SK-N-SH treated with all-trans-retinoic acid at 6 μM for 48 hours (cell line): ENCODE results near the gene SYNE2.

Source experiments
- ATAC-seq: fragments of 200-7000 bp; cut with Tn5 transposase; 3 replicates; pipeline ENCODE4 v1.9.1; 2020; ENCODE audit warnings: mild to moderate bottlenecking, moderate library complexity
- ARNTL ChIP-seq: fragments of 450-650 bp; formaldehyde crosslinking; IDR thresholded peaks from 2 replicates; pipeline ENCODE4 v1.5.0; 2020; ENCODE audit warnings: low read depth, mild to moderate bottlenecking, moderate library complexity, borderline replicate concordance
- BACH2 ChIP-seq: fragments of 250-450 bp; sonication (Bioruptor Pico); IDR thresholded peaks from 2 replicates; pipeline ENCODE4 v1.9.0; 2021; ENCODE audit warnings: mild to moderate bottlenecking, borderline replicate concordance
- ESRRG ChIP-seq: fragments of 250-450 bp; sonication (Bioruptor Pico); IDR thresholded peaks from 2 replicates; pipeline ENCODE4 v1.6.1; 2021; ENCODE audit warnings: mild to moderate bottlenecking
- GLIS3 ChIP-seq: fragments of 250-450 bp; sonication (Bioruptor Pico); IDR thresholded peaks from 2 replicates; pipeline ENCODE4 v1.5.0; 2020; ENCODE audit warnings: mild to moderate bottlenecking, moderate library complexity
- ISL1 ChIP-seq: fragments of 250-450 bp; sonication (Bioruptor Pico); IDR thresholded peaks from 2 replicates; pipeline ENCODE4 v2.1.2; 2022; ENCODE audit warnings: mild to moderate bottlenecking, moderate library complexity
- OSR1 ChIP-seq: fragments of 250-450 bp; sonication (Bioruptor Pico); IDR thresholded peaks from 2 replicates; pipeline ENCODE4 v1.8.0; 2022; ENCODE audit warnings: moderate library complexity, mild to moderate bottlenecking, inconsistent platforms
- PPARA ChIP-seq: fragments of 250-450 bp; sonication (Bioruptor Pico); IDR thresholded peaks from 2 replicates; pipeline ENCODE4 v1.5.0; 2020; ENCODE audit warnings: mild to moderate bottlenecking, borderline replicate concordance
- RARB ChIP-seq: fragments of 250-450 bp; sonication (Bioruptor Pico); IDR thresholded peaks from 2 replicates; pipeline ENCODE4 v1.8.0; 2021; ENCODE audit warnings: mild to moderate bottlenecking, moderate library complexity
- SNAI2 ChIP-seq: fragments of 250-450 bp; sonication (Bioruptor Pico); IDR thresholded peaks from 2 replicates; pipeline ENCODE4 v1.5.0; 2020; ENCODE audit warnings: mild to moderate bottlenecking, moderate library complexity
- TCF4 ChIP-seq: fragments of 250-450 bp; sonication (Bioruptor Pico); IDR thresholded peaks from 2 replicates; pipeline ENCODE4 v1.8.0; 2021; ENCODE audit warnings: mild to moderate bottlenecking, moderate library complexity, borderline replicate concordance
- TOX ChIP-seq: fragments of 250-450 bp; sonication (Bioruptor Pico); IDR thresholded peaks from 2 replicates; pipeline ENCODE4 v1.8.0; 2021; ENCODE audit warnings: mild to moderate bottlenecking, moderate library complexity, borderline replicate concordance
- ZFP3 ChIP-seq: fragments of 250-450 bp; sonication (Bioruptor Pico); IDR thresholded peaks from 2 replicates; pipeline ENCODE4 v1.5.0; 2020; ENCODE audit warnings: mild to moderate bottlenecking, moderate library complexity
- ZFP30 ChIP-seq: fragments of 450-650 bp; formaldehyde crosslinking; IDR thresholded peaks from 2 replicates; pipeline ENCODE4 v1.5.0; 2022; ENCODE audit warnings: mild to moderate bottlenecking, moderate library complexity
- ZNF565 ChIP-seq: fragments of 450-650 bp; formaldehyde crosslinking; conservative IDR thresholded peaks from 2 replicates; pipeline ENCODE4 v1.5.0; 2020; ENCODE audit warnings: low read depth, mild to moderate bottlenecking, moderate library complexity
- ZNF8 ChIP-seq: fragments of 450-650 bp; formaldehyde crosslinking; IDR thresholded peaks from 2 replicates; pipeline ENCODE4 v1.5.0; 2020; ENCODE audit warnings: mild to moderate bottlenecking, moderate library complexity
- TF ChIP-seq, protein P1 (sequence below): fragments of 250-450 bp; sonication (Bioruptor Pico); IDR thresholded peaks from 2 replicates; pipeline ENCODE4 v1.5.1; 2020; ENCODE audit warnings: low read depth, mild to moderate bottlenecking, moderate library complexity
- TF ChIP-seq, protein P2 (sequence below): fragments of 250-450 bp; sonication (Bioruptor Pico); IDR thresholded peaks from 2 replicates; pipeline ENCODE4 v1.8.0; 2021; ENCODE audit warnings: low read depth, mild to moderate bottlenecking, moderate library complexity, borderline replicate concordance
- TF ChIP-seq, protein P3 (sequence below): fragments of 250-450 bp; sonication (Bioruptor Pico); IDR thresholded peaks from 2 replicates; pipeline ENCODE4 v1.5.1; 2021; ENCODE audit warnings: mild to moderate bottlenecking, moderate library complexity
- TF ChIP-seq, protein P4 (sequence below): fragments of 250-450 bp; sonication (Bioruptor Pico); IDR thresholded peaks from 2 replicates; pipeline ENCODE4 v1.5.0; 2020; ENCODE audit warnings: mild to moderate bottlenecking, moderate library complexity
- TF ChIP-seq, protein P5 (sequence below): fragments of 250-450 bp; sonication (Bioruptor Pico); IDR thresholded peaks from 2 replicates; pipeline ENCODE4 v1.8.0; 2020; ENCODE audit warnings: mild to moderate bottlenecking, moderate library complexity, borderline replicate concordance

The SYNE2 gene

DNA sequence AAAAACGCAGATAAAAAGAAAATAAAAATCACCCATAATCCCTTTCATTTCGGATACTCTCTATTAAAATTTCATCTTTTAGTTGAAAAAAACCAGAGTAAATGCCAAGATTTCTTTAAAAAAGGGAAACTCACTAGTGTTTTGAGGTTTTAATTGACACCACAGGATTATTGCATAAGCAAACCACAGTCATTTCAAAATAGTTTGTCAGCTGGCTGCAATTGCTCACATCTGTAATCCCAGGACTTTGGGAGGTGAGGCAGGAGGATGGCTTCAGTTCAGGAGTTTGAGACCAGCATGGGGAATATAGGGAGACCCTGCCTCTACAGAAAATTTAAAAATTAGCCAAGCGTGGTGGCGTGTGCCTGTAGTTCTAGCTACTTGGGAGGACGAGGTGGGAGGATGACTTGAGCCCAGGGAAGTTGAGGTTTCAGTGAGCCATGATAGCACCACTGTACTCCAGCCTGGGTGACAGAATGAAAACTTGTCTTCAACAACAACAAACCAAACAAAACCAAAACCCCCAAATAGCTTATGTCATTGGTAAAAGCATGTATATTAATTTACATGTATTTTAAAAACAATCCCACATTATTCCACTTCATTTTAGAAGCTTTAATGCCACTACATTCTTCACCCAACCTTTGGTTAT lies 48.8 kb downstream of the SYNE2 start:
- TF ChIP-seq RARB = no peak
- TF ChIP-seq ZFP3 (CRISPR knock-in tag) = no peak
- no peak for TF ChIP-seq ZFP30 (CRISPR knock-in tag)
- TF ChIP-seq, protein P1, sequence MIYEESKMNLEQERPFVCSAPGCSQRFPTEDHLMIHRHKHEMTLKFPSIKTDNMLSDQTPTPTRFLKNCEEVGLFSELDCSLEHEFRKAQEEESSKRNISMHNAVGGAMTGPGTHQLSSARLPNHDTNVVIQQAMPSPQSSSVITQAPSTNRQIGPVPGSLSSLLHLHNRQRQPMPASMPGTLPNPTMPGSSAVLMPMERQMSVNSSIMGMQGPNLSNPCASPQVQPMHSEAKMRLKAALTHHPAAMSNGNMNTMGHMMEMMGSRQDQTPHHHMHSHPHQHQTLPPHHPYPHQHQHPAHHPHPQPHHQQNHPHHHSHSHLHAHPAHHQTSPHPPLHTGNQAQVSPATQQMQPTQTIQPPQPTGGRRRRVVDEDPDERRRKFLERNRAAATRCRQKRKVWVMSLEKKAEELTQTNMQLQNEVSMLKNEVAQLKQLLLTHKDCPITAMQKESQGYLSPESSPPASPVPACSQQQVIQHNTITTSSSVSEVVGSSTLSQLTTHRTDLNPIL (CRISPR knock-in tag) = no peak
- TF ChIP-seq ARNTL (CRISPR knock-in tag) = no peak
- TF ChIP-seq TCF4 (CRISPR knock-in tag) = no peak
- no peak for TF ChIP-seq TOX (CRISPR knock-in tag)
- TF ChIP-seq GLIS3 (CRISPR knock-in tag) = no peak
- TF ChIP-seq, protein P2, sequence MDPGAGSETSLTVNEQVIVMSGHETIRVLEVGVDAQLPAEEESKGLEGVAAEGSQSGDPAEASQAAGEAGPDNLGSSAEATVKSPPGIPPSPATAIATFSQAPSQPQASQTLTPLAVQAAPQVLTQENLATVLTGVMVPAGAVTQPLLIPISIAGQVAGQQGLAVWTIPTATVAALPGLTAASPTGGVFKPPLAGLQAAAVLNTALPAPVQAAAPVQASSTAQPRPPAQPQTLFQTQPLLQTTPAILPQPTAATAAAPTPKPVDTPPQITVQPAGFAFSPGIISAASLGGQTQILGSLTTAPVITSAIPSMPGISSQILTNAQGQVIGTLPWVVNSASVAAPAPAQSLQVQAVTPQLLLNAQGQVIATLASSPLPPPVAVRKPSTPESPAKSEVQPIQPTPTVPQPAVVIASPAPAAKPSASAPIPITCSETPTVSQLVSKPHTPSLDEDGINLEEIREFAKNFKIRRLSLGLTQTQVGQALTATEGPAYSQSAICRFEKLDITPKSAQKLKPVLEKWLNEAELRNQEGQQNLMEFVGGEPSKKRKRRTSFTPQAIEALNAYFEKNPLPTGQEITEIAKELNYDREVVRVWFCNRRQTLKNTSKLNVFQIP = no peak
- TF ChIP-seq, protein P3, sequence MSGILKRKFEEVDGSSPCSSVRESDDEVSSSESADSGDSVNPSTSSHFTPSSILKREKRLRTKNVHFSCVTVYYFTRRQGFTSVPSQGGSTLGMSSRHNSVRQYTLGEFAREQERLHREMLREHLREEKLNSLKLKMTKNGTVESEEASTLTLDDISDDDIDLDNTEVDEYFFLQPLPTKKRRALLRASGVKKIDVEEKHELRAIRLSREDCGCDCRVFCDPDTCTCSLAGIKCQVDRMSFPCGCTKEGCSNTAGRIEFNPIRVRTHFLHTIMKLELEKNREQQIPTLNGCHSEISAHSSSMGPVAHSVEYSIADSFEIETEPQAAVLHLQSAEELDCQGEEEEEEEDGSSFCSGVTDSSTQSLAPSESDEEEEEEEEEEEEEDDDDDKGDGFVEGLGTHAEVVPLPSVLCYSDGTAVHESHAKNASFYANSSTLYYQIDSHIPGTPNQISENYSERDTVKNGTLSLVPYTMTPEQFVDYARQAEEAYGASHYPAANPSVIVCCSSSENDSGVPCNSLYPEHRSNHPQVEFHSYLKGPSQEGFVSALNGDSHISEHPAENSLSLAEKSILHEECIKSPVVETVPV (CRISPR knock-in tag) = no peak
- TF ChIP-seq, all 23 proteins: peak for 0
- ATAC-seq = no peak

DNA sequence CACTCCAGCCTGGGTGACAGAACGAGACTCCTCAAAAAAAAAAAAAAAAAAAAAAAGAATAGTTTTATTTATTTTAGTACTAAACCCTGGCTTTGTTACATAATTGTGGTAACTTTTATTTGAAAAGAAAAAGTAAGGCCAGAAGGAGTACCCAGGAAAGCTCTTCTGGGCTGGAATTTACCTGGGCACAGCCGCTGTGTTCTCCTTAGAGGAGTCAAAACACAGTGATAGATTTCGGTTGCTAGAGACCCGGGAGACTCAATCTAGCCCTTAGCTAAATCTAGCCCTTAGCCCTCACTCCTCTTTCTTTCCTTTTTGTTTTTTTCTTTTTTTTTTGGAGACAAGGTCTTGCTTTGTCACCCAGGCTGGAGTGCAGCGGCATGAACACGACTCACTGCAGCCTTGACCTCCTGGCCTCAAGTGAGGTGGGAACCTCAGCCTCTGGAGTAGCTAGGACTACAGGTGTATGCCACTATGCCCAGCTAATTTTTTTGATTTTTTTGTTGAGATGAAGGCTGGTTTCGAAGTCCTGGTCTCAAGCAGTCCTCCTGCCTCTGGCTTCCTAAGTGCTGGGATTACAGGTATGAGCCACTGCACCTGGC lies 49.7 kb downstream of the SYNE2 start:
- TF ChIP-seq, protein P4, sequence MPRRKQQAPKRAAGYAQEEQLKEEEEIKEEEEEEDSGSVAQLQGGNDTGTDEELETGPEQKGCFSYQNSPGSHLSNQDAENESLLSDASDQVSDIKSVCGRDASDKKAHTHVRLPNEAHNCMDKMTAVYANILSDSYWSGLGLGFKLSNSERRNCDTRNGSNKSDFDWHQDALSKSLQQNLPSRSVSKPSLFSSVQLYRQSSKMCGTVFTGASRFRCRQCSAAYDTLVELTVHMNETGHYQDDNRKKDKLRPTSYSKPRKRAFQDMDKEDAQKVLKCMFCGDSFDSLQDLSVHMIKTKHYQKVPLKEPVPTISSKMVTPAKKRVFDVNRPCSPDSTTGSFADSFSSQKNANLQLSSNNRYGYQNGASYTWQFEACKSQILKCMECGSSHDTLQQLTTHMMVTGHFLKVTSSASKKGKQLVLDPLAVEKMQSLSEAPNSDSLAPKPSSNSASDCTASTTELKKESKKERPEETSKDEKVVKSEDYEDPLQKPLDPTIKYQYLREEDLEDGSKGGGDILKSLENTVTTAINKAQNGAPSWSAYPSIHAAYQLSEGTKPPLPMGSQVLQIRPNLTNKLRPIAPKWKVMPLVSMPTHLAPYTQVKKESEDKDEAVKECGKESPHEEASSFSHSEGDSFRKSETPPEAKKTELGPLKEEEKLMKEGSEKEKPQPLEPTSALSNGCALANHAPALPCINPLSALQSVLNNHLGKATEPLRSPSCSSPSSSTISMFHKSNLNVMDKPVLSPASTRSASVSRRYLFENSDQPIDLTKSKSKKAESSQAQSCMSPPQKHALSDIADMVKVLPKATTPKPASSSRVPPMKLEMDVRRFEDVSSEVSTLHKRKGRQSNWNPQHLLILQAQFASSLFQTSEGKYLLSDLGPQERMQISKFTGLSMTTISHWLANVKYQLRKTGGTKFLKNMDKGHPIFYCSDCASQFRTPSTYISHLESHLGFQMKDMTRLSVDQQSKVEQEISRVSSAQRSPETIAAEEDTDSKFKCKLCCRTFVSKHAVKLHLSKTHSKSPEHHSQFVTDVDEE (CRISPR knock-in tag) = no peak
- TF ChIP-seq SNAI2 (CRISPR knock-in tag) = no peak
- no peak for TF ChIP-seq RARB
- TF ChIP-seq PPARA (CRISPR knock-in tag) = no peak
- TF ChIP-seq OSR1 (CRISPR knock-in tag) = no peak
- TF ChIP-seq TOX (CRISPR knock-in tag) = no peak
- TF ChIP-seq, protein P1 (CRISPR knock-in tag) = no peak
- TF ChIP-seq ZNF8 (CRISPR knock-in tag) = no peak
- TF ChIP-seq, protein P3 (CRISPR knock-in tag) = no peak
- TF ChIP-seq ARNTL (CRISPR knock-in tag) = no peak
- no peak for ATAC-seq

DNA sequence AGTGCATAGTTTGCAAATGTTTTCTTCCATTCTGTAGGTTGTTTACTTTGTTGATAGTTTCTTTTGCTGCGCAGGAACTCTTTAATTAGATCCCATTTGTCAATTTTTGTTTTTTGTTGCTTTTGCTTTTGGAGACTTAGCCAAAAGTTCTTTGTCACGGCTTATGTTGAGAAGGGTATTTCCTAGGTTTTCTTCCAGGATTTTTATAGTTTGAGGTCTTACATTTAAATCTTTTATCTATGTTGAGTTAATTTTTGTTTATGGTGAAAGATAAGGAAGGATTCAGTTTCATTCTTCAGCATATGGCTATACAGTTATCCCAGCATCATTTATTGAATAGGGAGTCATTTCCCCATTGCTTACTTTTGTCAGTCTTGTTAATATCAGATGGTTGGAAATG lies 51.9 kb downstream of the SYNE2 start:
- no peak for ATAC-seq
- no peak for TF ChIP-seq ARNTL (CRISPR knock-in tag)
- TF ChIP-seq TOX (CRISPR knock-in tag) = no peak
- no peak for TF ChIP-seq SNAI2 (CRISPR knock-in tag)
- no peak for TF ChIP-seq ZNF565 (CRISPR knock-in tag)
- no peak for TF ChIP-seq ISL1 (CRISPR knock-in tag)
- no peak for TF ChIP-seq ESRRG (CRISPR knock-in tag)
- TF ChIP-seq TCF4 (CRISPR knock-in tag) = no peak
- TF ChIP-seq, protein P5, sequence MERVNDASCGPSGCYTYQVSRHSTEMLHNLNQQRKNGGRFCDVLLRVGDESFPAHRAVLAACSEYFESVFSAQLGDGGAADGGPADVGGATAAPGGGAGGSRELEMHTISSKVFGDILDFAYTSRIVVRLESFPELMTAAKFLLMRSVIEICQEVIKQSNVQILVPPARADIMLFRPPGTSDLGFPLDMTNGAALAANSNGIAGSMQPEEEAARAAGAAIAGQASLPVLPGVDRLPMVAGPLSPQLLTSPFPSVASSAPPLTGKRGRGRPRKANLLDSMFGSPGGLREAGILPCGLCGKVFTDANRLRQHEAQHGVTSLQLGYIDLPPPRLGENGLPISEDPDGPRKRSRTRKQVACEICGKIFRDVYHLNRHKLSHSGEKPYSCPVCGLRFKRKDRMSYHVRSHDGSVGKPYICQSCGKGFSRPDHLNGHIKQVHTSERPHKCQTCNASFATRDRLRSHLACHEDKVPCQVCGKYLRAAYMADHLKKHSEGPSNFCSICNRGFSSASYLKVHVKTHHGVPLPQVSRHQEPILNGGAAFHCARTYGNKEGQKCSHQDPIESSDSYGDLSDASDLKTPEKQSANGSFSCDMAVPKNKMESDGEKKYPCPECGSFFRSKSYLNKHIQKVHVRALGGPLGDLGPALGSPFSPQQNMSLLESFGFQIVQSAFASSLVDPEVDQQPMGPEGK (CRISPR knock-in tag) = no peak
- TF ChIP-seq BACH2 = no peak
- TF ChIP-seq, protein P1 (CRISPR knock-in tag) = no peak
- TF ChIP-seq, protein P2 = no peak
